PFSK-1 (cell line): ENCODE measurements around the gene PREP.

Experiments used
- FOXP2 ChIP-seq: optimal IDR thresholded peaks from 2 replicates; pipeline ENCODE3; 2011; ENCODE audit warnings: borderline replicate concordance, control low read depth, inconsistent platforms; ENCODE audit not compliant: insufficient read depth; ENCODE audit errors: extremely low read length, extremely low read depth
- POLR2AphosphoS5 ChIP-seq: IDR thresholded peaks from 2 replicates; pipeline ENCODE4 v1.6.1; 2012; ENCODE audit warnings: low read depth, mild to moderate bottlenecking, control low read depth, low read length, moderate library complexity
- REST ChIP-seq, 2 experiments: IDR thresholded peaks; 2 replicates each; pipeline versions ENCODE4 v1.6.1 to v1.8.0; 2011 to 2012; ENCODE audit warnings: low read depth in 2 of 2, low read length in 2 of 2, control low read depth in 1 of 2, inconsistent platforms in 1 of 2, mild to moderate bottlenecking in 1 of 2, moderate library complexity in 1 of 2; ENCODE audit not compliant: insufficient read depth in 1 of 2
- SIN3A ChIP-seq: IDR thresholded peaks from 2 replicates; pipeline ENCODE4 v1.6.1; 2012; ENCODE audit warnings: mild to moderate bottlenecking, low read length, moderate library complexity, borderline replicate concordance; ENCODE audit not compliant: insufficient read depth
- TAF1 ChIP-seq: IDR thresholded peaks from 2 replicates; pipeline ENCODE4 v1.6.1; 2012; ENCODE audit warnings: low read length, control low read depth, borderline replicate concordance; ENCODE audit not compliant: insufficient read depth

- TF ChIP-seq POLR2AphosphoS5 (no peak), SIN3A (no peak), REST (IDR thresholded peaks at IDR 0.05; ENCODE audit: insufficient read depth in 1 of 2, low read depth in 2 of 2, low read length in 2 of 2) (no peak), TAF1 (no peak), FOXP2 (no peak)
These were observed 28.9 kb downstream of the PREP start for GRCh38 chr6:105374010-105374420.
